GM12801 (cell line): ENCODE data around the gene ANGPTL8.

Experiments used
- TF ChIP-seq, protein P1 (sequence below): IDR thresholded peaks from one replicate; pipeline ENCODE4 v1.5.1; 2011; ENCODE audit warnings: control low read depth; ENCODE audit not compliant: insufficient read length; ENCODE audit errors: extremely low read depth

The ANGPTL8 gene

DNA sequence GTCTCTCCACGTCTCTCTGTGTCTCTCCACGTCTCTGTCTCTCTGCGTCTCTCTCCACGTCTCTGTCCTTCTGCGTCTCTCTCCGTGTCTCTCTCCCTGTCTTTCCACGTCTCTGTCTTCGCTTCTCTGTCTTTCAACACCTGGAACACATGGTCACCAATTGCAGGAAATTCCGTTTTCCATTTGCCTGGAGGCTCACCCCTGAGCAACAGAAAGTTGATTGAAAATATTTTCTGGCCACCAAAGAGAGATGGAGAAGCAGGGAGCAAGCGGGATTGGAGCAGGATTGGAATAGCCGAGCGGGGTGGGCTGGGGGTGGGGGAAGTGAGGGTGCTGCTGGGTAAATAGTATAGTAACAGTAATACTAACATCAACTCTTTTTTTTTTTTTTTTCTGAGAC, 43.7 kb upstream of the ANGPTL8 start:
- TF ChIP-seq, protein P1, sequence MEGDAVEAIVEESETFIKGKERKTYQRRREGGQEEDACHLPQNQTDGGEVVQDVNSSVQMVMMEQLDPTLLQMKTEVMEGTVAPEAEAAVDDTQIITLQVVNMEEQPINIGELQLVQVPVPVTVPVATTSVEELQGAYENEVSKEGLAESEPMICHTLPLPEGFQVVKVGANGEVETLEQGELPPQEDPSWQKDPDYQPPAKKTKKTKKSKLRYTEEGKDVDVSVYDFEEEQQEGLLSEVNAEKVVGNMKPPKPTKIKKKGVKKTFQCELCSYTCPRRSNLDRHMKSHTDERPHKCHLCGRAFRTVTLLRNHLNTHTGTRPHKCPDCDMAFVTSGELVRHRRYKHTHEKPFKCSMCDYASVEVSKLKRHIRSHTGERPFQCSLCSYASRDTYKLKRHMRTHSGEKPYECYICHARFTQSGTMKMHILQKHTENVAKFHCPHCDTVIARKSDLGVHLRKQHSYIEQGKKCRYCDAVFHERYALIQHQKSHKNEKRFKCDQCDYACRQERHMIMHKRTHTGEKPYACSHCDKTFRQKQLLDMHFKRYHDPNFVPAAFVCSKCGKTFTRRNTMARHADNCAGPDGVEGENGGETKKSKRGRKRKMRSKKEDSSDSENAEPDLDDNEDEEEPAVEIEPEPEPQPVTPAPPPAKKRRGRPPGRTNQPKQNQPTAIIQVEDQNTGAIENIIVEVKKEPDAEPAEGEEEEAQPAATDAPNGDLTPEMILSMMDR, result no peak

DNA sequence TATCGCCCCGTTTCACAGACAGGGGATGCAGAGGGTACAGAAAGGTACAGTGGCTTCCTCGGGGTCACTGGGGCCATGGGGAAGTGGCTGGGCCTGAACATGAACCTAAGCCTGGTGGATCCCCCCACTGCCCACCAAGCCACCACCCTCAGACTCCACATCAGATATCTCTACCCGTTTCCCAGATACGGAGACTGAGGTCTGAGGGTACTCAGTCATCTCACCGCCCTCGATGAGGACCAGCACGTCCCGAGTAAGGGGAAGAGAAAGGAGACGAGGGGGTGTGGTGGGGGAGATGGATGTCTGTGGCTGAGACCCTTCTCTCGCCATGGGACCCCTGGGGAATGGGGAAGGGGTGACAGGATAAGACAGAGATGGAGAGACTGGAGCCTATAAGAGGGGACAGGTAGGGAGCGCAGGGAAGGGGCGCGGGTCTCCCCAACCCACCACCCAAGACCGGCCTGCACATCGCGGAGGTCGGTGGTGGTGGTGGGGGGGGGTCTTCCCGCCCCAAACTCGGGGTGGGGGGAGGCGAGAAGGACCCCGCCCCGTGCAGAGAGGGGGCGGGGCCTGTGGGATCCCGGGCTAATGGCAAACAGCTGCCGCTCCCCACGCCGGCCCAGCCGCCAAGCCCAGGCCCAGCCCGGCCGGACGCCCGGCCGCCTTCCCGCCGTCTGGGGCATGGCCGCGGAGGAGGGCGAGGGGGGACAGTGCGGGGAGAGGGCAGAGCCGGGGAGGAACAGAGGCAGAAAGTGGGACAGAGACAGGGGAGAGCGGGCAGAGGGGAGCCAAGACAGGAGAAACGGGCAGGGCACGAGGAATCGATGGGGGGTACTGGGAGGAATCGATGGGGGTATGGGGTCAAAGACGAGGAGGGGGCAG, 42.8 kb upstream of the ANGPTL8 start:
- TF ChIP-seq, protein P1, result no peak

DNA sequence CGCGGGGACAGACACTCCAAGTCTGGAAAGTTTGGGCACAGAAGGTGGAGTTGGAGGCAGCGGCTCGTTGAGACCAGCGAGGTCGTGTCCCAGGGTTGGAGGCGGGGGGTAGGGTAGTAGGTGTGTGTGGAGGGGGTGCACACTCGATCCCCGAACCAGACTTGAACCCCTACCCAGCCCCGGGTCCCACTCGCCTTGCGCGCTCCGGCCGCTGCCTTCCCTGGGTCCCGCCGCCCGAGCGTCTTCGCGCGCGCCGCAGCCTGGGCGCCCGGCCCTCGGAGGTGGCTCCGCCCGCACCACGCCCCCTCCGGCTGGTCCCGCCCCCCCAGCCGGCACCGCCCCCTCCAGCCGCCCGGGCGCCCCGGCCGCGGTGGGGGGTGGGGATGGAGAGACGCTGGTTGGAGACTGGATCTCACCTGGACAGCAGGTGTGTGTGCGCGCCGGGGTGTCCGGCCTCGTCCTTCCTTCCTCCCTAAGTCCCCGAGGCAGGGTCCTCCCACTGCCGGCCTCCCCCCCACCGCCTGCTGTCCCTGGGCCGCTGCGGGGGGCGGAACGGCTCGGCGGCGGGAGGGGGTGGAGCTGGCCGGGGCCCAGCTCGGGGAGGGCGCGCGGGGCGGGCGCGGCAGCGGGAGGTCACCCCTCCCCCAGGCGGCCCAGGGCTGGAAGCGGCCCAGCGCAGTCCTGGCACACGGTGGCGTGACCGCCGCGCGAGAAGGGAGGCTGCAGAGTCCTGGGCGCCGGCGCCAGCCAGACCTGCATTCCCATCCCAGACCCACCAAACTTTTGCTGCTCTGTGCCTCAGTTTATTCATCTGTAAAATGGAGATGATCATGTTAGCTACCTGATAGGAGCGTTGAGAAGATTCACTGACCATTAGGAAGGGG, 41.9 kb upstream of the ANGPTL8 start, which contains the start of gene KANK2:
KANK2 (minus strand) TSS at position 255 of the 884 bp plus-strand sequence. CDS start 3,034 bp downstream, outside the sequence.
- TF ChIP-seq, protein P1, result no peak

DNA sequence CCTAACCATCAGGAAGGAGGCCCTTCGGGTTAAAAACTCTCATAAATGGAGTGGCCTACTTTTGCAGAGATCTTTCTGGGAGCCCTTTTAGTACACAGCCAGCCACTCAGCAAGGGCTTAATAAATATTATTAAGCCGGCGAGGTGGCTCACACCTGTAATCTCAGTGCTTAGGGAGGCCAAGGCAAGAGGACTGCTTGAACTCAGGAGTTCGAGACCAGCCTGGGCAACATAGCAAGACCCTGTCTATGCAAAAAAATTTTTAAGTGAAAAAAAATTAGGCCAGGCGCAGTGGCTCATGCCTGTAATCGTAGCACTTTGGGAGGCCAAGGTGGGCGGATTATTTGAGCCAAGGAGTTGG, 41.3 kb upstream of the ANGPTL8 start:
- TF ChIP-seq, protein P1, result no peak

DNA sequence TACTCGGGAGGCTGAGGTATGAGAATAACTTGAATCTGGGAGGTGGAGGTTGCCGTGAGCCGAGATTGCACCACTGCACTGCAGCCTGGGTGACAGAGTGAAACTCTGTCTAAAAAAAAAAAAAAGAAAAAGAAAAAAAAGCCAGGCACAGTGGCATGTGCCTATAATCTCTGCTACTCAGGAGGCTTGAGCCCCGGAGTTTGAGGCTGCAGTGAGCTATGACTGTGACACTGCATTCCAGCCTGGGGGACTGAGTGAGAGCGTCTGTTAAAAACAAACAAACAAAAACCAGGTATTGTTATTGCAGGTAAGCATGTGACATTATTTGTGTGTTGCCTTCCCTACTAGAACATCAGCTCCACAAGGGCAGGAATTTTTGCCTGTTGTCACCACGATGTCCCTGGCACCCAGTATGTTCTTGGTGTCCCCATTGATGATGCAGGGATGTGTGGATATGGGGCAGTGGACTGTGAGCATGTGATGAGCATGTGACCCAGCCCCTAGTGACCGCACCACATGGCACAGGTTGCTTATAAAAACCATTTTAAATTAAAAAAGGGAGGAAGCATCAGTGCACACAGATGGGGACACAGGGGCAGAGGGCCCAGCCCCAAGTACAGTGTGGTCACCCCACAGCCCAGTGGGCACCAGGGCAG, 40.5 kb upstream of the ANGPTL8 start:
- TF ChIP-seq, protein P1, result no peak

DNA sequence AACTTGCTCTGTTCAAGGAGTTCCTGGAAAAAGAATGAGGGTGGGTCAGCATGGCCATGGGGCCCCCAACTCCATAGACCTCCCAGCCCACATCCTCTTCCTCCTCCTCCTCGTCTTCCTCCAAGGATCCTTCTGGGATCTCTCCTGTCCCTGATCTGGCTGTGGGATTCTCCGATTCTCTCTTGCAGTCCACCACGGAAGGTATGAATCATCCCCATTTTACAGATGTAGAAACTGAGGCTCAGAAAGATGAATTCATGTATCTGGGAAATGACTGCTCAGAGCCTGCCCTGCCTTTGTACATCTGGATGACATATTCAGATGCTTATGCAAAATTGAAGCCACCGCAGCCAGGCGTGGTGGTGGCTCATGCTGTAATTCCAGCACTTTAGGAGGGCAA, 39.9 kb upstream of the ANGPTL8 start:
- TF ChIP-seq, protein P1, result no peak

DNA sequence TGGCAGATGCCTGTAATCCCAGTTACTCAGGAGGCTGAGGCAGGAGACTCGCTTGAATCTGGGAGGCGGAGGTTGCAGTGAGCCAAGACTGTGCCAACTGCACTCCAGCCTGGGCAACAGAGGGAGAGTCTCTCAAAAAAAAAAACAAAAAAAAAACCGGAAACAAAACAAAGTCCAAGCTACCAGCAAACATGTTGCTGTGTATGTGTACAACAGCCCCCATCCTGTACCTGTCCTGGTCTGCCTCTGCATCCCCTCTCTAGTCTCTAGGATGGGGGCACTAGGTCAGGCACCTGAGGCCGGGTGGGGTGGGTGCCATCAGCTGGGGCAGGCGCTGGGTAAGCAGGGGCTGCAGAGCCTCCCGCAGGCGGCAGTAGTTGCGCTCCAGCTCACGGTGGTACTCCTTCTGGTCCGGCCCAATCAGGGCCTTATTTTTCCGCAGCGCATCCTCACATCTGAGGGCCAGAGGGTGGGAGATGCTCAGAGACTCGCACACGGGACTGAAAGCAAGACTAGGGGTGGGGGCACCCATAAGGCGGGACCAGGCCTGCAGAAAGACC, 39.3 kb upstream of the ANGPTL8 start:
- TF ChIP-seq, protein P1, result no peak
